Measurements from ENCODE around the gene GLB1L2.

GLB1L2 gene

DNA sequence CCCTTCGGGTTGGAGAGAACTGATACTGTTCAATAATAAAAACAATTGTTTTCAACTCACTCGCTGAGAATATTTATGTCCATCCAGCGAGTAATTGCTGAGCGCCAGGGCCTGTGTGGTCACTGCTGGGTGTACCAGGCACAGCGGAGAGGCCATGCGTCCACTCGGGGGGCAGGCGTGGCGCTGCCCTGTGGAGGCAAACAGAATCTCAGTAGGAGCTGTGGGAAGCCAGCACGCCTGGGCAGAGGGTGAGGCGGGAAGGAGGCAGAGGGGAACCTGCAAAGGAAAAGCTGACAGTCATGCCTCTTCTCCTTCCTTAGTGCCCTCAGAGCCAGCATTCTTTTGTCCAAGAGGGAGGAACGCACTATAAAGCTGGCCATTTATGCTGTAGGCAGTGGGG is 44.2 kb upstream of the GLB1L2 start:
- H3K27ac ChIP-seq (ENCODE audit: low read depth, low read length, poor library complexity, severe bottlenecking) = no peak overlapping the region
- H4K20me1 ChIP-seq (ENCODE audit: insufficient read depth, low read length) = no peaks in the 10 kb centered on the region
- no peaks in the 10 kb centered on the region for H3K36me3 ChIP-seq (ENCODE audit: insufficient read depth, low read length)
- H3K4me3 ChIP-seq (ENCODE audit: low read depth, low read length, poor library complexity, severe bottlenecking) = no peak overlapping the region
- H3K9me3 ChIP-seq (ENCODE audit: low read length) = no peaks in the 10 kb centered on the region
- no peak overlapping the region for H3K4me2 ChIP-seq (ENCODE audit: low read length)
- H3K79me2 ChIP-seq (ENCODE audit: insufficient read depth, low read length) = no peaks in the 10 kb centered on the region
- no peaks in the 10 kb centered on the region for H3K4me1 ChIP-seq (ENCODE audit: insufficient read depth, low read length, severe bottlenecking)
- H3K9me2 ChIP-seq (ENCODE audit: low read depth, low read length) = no peaks in the 10 kb centered on the region
- no peak overlapping the region for H2AFZ ChIP-seq (ENCODE audit: low read length)
- H3K9ac ChIP-seq (ENCODE audit: low read length) = no peak overlapping the region
- no peaks in the 10 kb centered on the region for H3F3A ChIP-seq (ENCODE audit: insufficient read depth, low read length)
- no peak for TF ChIP-seq EZH2 (IDR thresholded peaks at IDR 0.05; ENCODE audit: borderline replicate concordance, low read length)
- TF ChIP-seq, protein P1, sequence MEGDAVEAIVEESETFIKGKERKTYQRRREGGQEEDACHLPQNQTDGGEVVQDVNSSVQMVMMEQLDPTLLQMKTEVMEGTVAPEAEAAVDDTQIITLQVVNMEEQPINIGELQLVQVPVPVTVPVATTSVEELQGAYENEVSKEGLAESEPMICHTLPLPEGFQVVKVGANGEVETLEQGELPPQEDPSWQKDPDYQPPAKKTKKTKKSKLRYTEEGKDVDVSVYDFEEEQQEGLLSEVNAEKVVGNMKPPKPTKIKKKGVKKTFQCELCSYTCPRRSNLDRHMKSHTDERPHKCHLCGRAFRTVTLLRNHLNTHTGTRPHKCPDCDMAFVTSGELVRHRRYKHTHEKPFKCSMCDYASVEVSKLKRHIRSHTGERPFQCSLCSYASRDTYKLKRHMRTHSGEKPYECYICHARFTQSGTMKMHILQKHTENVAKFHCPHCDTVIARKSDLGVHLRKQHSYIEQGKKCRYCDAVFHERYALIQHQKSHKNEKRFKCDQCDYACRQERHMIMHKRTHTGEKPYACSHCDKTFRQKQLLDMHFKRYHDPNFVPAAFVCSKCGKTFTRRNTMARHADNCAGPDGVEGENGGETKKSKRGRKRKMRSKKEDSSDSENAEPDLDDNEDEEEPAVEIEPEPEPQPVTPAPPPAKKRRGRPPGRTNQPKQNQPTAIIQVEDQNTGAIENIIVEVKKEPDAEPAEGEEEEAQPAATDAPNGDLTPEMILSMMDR (IDR thresholded peaks at IDR 0.05; ENCODE audit: low read length) = no peak
- H3K27me3 ChIP-seq (ENCODE audit: insufficient read depth, low read length) = no peaks in the 10 kb centered on the region

DNA sequence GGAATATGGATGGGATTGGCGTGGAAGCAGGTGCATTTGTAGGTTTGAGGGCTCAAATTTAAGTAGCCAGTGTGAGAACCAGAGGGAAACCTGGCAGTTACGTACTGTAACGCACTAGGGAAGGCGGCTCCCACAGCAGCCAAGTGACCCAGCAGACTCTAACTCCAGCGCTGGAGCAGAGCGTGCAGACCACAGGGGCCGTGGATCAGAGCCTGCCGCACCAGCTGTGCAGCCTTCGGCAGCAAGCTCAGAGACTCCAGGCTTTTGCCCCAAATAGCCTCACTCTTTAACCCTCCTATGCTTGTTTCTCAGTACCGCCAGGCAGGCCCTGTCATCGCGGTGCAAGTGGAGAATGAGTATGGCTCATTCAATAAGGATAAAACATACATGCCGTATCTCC is 43.3 kb upstream of the GLB1L2 start:
- Histone ChIP-seq H3K27me3 (ENCODE audit: insufficient read depth, low read length) (no peaks in the 10 kb centered on the region), H4K20me1 (ENCODE audit: insufficient read depth, low read length) (no peaks in the 10 kb centered on the region), H3K4me1 (ENCODE audit: insufficient read depth, low read length, severe bottlenecking) (no peaks in the 10 kb centered on the region), H3K4me2 (ENCODE audit: low read length) (no peak overlapping the region), H3K9ac (ENCODE audit: low read length) (no peak overlapping the region), H3K9me2 (ENCODE audit: low read depth, low read length) (no peaks in the 10 kb centered on the region), H3K36me3 (ENCODE audit: insufficient read depth, low read length) (no peaks in the 10 kb centered on the region), H3K79me2 (ENCODE audit: insufficient read depth, low read length) (no peaks in the 10 kb centered on the region), H3K9me3 (ENCODE audit: low read length) (no peaks in the 10 kb centered on the region), H3K4me3 (ENCODE audit: low read depth, low read length, poor library complexity, severe bottlenecking) (no peak overlapping the region), H3F3A (ENCODE audit: insufficient read depth, low read length) (no peaks in the 10 kb centered on the region), H3K27ac (ENCODE audit: low read depth, low read length, poor library complexity, severe bottlenecking) (no peak overlapping the region), H2AFZ (ENCODE audit: low read length) (no peak overlapping the region)
- TF ChIP-seq EZH2 (IDR thresholded peaks at IDR 0.05; ENCODE audit: borderline replicate concordance, low read length) = no peak
- TF ChIP-seq, protein P1 (IDR thresholded peaks at IDR 0.05; ENCODE audit: low read length) = no peak

DNA sequence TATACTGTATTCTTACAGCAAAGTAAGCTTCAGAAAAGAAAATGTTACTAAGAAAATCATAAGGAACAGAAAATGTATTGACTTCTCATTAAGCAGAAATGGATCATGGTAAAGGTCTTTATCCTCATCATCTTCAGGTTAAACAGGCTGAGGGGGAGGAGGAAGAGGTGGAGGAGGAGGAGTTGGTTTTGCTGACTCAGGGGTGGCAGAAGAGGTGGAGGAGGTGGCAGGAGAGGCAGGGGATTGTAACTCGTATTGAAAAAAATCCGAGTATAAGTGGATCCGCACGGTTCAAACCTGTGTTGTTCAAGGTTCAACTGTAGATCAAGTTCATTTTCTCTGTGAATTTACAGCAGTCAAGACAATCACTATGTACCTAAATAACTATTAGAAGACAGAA is 42.6 kb upstream of the GLB1L2 start:
- Histone ChIP-seq H3K27ac (ENCODE audit: low read depth, low read length, poor library complexity, severe bottlenecking) (no peak overlapping the region), H3K9ac (ENCODE audit: low read length) (no peak overlapping the region), H3K36me3 (ENCODE audit: insufficient read depth, low read length) (no peaks in the 10 kb centered on the region), H3K79me2 (ENCODE audit: insufficient read depth, low read length) (no peaks in the 10 kb centered on the region), H3K9me2 (ENCODE audit: low read depth, low read length) (no peaks in the 10 kb centered on the region), H3F3A (ENCODE audit: insufficient read depth, low read length) (no peaks in the 10 kb centered on the region), H2AFZ (ENCODE audit: low read length) (no peak overlapping the region), H3K4me2 (ENCODE audit: low read length) (no peak overlapping the region), H3K4me3 (ENCODE audit: low read depth, low read length, poor library complexity, severe bottlenecking) (no peak overlapping the region), H3K4me1 (ENCODE audit: insufficient read depth, low read length, severe bottlenecking) (no peaks in the 10 kb centered on the region), H3K27me3 (ENCODE audit: insufficient read depth, low read length) (no peaks in the 10 kb centered on the region), H4K20me1 (ENCODE audit: insufficient read depth, low read length) (no peaks in the 10 kb centered on the region), H3K9me3 (ENCODE audit: low read length) (no peaks in the 10 kb centered on the region)
- TF ChIP-seq EZH2 (IDR thresholded peaks at IDR 0.05; ENCODE audit: borderline replicate concordance, low read length) = no peak
- TF ChIP-seq, protein P1 (IDR thresholded peaks at IDR 0.05; ENCODE audit: low read length) = no peak
